IMR-90 (cell line): Measurements from ENCODE around the gene CAPN8. TPM values are rescaled to one million over a fixed set of nuclear protein-coding genes. Genes with fewer than 3 reads are reported as not detected.

Source experiments
- ATAC-seq: fragments of 200-7000 bp; cut with Tn5 transposase; 2 replicates; pipeline ENCODE4 v1.9.1; 2020; ENCODE audit warnings: low read depth, mild to moderate bottlenecking, moderate library complexity
- BruUV-seq: library from RNA; stranded (reverse); fragments of 400-500 nt; replicated peaks from 2 replicates; lab custom pipeline; 2021; lab: Mats Ljungman, UMichigan
- CTCF ChIA-PET: fragments of 300-600 bp; formaldehyde crosslinking; extraction: SDS; loops from one replicate; lab custom pipeline; 2021; ENCODE audit warnings: antibody characterized with exemption; lab: Yijun Ruan, JAX
- POLR2A ChIA-PET: fragments of 300-600 bp; sonication (Branson Sonifier 250); formaldehyde crosslinking; loops from one replicate; lab custom pipeline; 2022; ENCODE audit warnings: antibody characterized with exemption; ENCODE audit not compliant: unreplicated experiment; lab: Charles Lee
- DNase-seq: peaks from one replicate; pipeline ENCODE4 v3.0.0; 2013
- H2AFZ ChIP-seq: replicated peaks from 2 replicates; pipeline ENCODE3; 2013; ENCODE audit warnings: low read length, mild to moderate bottlenecking; ENCODE audit not compliant: poor library complexity
- H2AK5ac ChIP-seq: 2 replicates; pipeline ENCODE4 v1.6.1; 2013; ENCODE audit warnings: low read depth, low read length, inconsistent platforms
- H2AK9ac ChIP-seq: replicated peaks from 2 replicates; pipeline ENCODE3; 2013; ENCODE audit warnings: mild to moderate bottlenecking, low read depth, low read length, moderate library complexity; ENCODE audit not compliant: poor library complexity
- H2BK120ac ChIP-seq: 2 replicates; pipeline ENCODE4 v1.6.1; 2013; ENCODE audit warnings: low read depth, low read length, inconsistent platforms
- H2BK15ac ChIP-seq: 3 replicates; pipeline ENCODE4 v1.6.1; 2013; ENCODE audit warnings: low read depth, low read length, inconsistent platforms
- H2BK20ac ChIP-seq: 2 replicates; pipeline ENCODE4 v1.6.1; 2013; ENCODE audit warnings: low read depth, mild to moderate bottlenecking, inconsistent platforms, low read length, moderate library complexity
- H2BK5ac ChIP-seq: 2 replicates; pipeline ENCODE4 v1.6.1; 2013; ENCODE audit warnings: mild to moderate bottlenecking, low read depth, low read length, inconsistent platforms; ENCODE audit not compliant: poor library complexity, severe bottlenecking
- H3K14ac ChIP-seq: replicated peaks from 2 replicates; pipeline ENCODE4 v1.6.1; 2013; ENCODE audit warnings: low read depth, low read length, inconsistent platforms
- H3K18ac ChIP-seq: 2 replicates; pipeline ENCODE4 v1.6.1; 2013; ENCODE audit warnings: low read depth, low read length, control low read depth
- H3K23ac ChIP-seq: 2 replicates; pipeline ENCODE4 v1.6.1; 2013; ENCODE audit warnings: low read depth, low read length, inconsistent platforms
- H3K27ac ChIP-seq: 2 replicates; pipeline ENCODE4 v1.5.1; 2013; ENCODE audit warnings: mild to moderate bottlenecking, control low read depth, low read length; ENCODE audit not compliant: insufficient read depth
- H3K27me3 ChIP-seq: 2 replicates; pipeline ENCODE4 v1.6.1; 2013; ENCODE audit warnings: low read length; ENCODE audit not compliant: control insufficient read depth, insufficient read depth
- H3K36me3 ChIP-seq: 2 replicates; pipeline ENCODE4 v1.6.1; 2013; ENCODE audit warnings: low read length, mixed read lengths; ENCODE audit not compliant: control insufficient read depth, insufficient read depth
- H3K4ac ChIP-seq: 2 replicates; pipeline ENCODE4 v1.6.1; 2013; ENCODE audit warnings: low read depth, low read length, inconsistent platforms
- H3K4me1 ChIP-seq: 2 replicates; pipeline ENCODE4 v1.6.1; 2013; ENCODE audit warnings: low read length, mixed read lengths; ENCODE audit not compliant: control insufficient read depth, insufficient read depth
- H3K4me2 ChIP-seq: 2 replicates; pipeline ENCODE4 v1.6.1; 2013; ENCODE audit warnings: low read depth, mild to moderate bottlenecking, control low read depth, low read length, moderate library complexity
- H3K4me3 ChIP-seq: 2 replicates; pipeline ENCODE4 v1.5.1; 2013; ENCODE audit warnings: low read depth, mild to moderate bottlenecking, control low read depth, low read length, moderate library complexity; ENCODE audit not compliant: insufficient read depth
- H3K56ac ChIP-seq: 2 replicates; pipeline ENCODE4 v1.6.1; 2013; ENCODE audit warnings: low read length, inconsistent platforms; ENCODE audit not compliant: insufficient read depth; ENCODE audit errors: extremely low read depth
- H3K79me1 ChIP-seq, 2 experiments: 2 replicates each; pipeline ENCODE4 v1.6.1; 2013; ENCODE audit warnings: low read length in 2 of 2, inconsistent platforms in 1 of 2, low read depth in 1 of 2
- H3K9ac ChIP-seq: 2 replicates; pipeline ENCODE4 v1.6.1; 2013; ENCODE audit warnings: low read depth, low read length, control low read depth
- H3K9me1 ChIP-seq: 2 replicates; pipeline ENCODE4 v1.6.1; 2013; ENCODE audit warnings: low read length, inconsistent platforms; ENCODE audit not compliant: insufficient read depth
- H3K9me3 ChIP-seq: 2 replicates; pipeline ENCODE4 v1.6.1; 2013; ENCODE audit warnings: low read length; ENCODE audit not compliant: control insufficient read depth, insufficient read depth
- H4K20me1 ChIP-seq: 2 replicates; pipeline ENCODE4 v1.6.1; 2013; ENCODE audit warnings: low read length, inconsistent platforms; ENCODE audit not compliant: insufficient read depth
- H4K5ac ChIP-seq: 2 replicates; pipeline ENCODE4 v1.6.1; 2013; ENCODE audit warnings: mild to moderate bottlenecking, low read depth, low read length, control low read depth
- H4K8ac ChIP-seq, 2 experiments: 2 replicates each; pipeline ENCODE4 v1.6.1; 2013; ENCODE audit warnings: low read depth in 2 of 2, low read length in 2 of 2, control low read depth in 1 of 2, inconsistent platforms in 1 of 2
- H4K91ac ChIP-seq: 2 replicates; pipeline ENCODE4 v1.6.1; 2013; ENCODE audit warnings: low read depth, low read length, inconsistent platforms; ENCODE audit not compliant: insufficient read depth
- CEBPB ChIP-seq: IDR thresholded peaks from 2 replicates; pipeline ENCODE4 v1.6.1; 2012; ENCODE audit warnings: low read depth, low read length, improper control_type of control experiment
- FOS ChIP-seq: fragments of 150-350 bp; IDR thresholded peaks from 2 replicates; pipeline ENCODE4 v1.6.1; 2016; ENCODE audit warnings: low read depth, low read length
- MAFK ChIP-seq: IDR thresholded peaks from 2 replicates; pipeline ENCODE4 v1.6.1; 2012; ENCODE audit warnings: low read depth, low read length, improper control_type of control experiment
- MAZ ChIP-seq: IDR thresholded peaks from 2 replicates; pipeline ENCODE4 v1.6.1; 2012; ENCODE audit warnings: low read depth, mild to moderate bottlenecking, low read length, improper control_type of control experiment, moderate library complexity, borderline replicate concordance
- RCOR1 ChIP-seq: IDR thresholded peaks from 2 replicates; pipeline ENCODE4 v1.6.1; 2012; ENCODE audit warnings: mild to moderate bottlenecking, low read length, improper control_type of control experiment; ENCODE audit not compliant: insufficient replicate concordance
- RFX5 ChIP-seq: IDR thresholded peaks from 2 replicates; pipeline ENCODE4 v1.8.0; 2012; ENCODE audit warnings: low read depth, mild to moderate bottlenecking, low read length, moderate library complexity
- WGBS, 2 experiments: methylation state at CpG; one replicate each; pipeline versions ENCODE4 v1.1.5 to v1.1.7; 2013; ENCODE audit warnings: missing lambda C conversion rate in 2 of 2; ENCODE audit not compliant: insufficient read length in 1 of 2; ENCODE audit errors: extremely low coverage in 2 of 2; 5-methylcytosine and 5-hydroxymethylcytosine counted together
- dilution Hi-C: fragments of 300-500 bp; cut with HindIII; formaldehyde crosslinking; loops from one replicate; pipeline ENCODE4 v1.14.3; 2018; ENCODE audit warnings: low sequenced_read_pairs; ENCODE audit not compliant: unreplicated experiment
- in situ Hi-C: fragments of 300-500 bp; cut with MboI; formaldehyde crosslinking; loops from 3 replicates; pipeline ENCODE4 v1.14.3; 2019; ENCODE audit warnings: low sequenced_read_pairs, inconsistent platforms, mixed read lengths
- intact Hi-C: fragments of 100-400 bp; cut with micrococcal nuclease; formaldehyde crosslinking; loops from 2 replicates; pipeline ENCODE4 v1.10.0; 2022
- polyA plus RNA-seq, 3 experiments: library from polyadenylated mRNA; depleted of rRNA; stranded (reverse); fragments of >200 nt; gene quantifications; 2 replicates each; pipeline ENCODE4 v1.2.3, GENCODE V29; 2012; ENCODE audit warnings: low replicate concordance in 1 of 3
- total RNA-seq: library from RNA; depleted of rRNA; stranded (reverse); fragments of >200 nt; gene quantifications from 2 replicates; pipeline ENCODE4 v1.2.3, GENCODE V29; 2012

CAPN8 gene
- total and polyA plus RNA-seq, 2 of the 4 experiments (the other 2 are of a cell fraction): not detected

DNA sequence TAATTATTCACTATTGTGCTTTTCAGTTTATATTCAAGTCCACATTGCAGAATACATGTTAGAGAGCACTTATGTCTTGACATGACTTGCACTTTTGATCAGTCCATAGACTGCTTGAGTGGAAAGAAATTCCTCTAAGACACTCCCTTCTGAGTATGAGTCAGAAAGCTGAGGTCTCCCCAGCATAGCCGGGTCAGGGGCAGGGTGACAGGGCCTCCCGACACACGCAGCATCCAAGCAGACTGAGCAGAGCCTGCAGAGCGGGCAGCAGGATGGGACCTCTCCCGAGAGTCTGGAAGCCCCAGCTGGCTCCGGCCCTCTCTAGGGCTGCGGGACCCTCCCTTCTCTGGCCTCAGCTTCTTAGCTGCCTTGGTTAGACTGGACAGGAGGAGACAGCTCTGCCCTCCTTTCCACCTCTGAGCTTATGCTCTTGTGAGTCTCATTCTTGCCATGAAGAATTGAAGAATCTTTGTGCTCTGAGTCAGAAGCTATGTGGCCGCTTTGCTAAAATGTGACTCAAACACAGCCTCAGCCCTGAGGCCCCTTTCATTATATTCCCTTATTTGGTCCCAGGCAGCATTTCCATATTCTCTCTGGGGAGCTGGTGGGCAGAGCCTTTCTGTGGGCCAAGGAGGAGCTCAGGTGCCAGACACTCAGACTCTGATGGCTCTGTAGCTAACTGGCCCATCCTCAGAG lies 35.6 kb upstream of the CAPN8 start (continued):
- TF ChIP-seq RCOR1 (no peak), CEBPB (no peak)

GRCh38 chr1:223700388-223700918 lies 35.0 kb upstream of the CAPN8 start:
- peak; percentile 26; the same call in 1 of the 2 replicates for TF ChIP-seq MAZ
- TF ChIP-seq FOS: no peak
- 0 out of 2 replicates have a peak, but pooled peaks have one; percentile 25 for TF ChIP-seq MAFK
- no peak for TF ChIP-seq RFX5
- TF ChIP-seq CEBPB: 0 out of 2 replicates have a peak, but pooled peaks have one; percentile 18
- CTCF ChIA-PET: no interaction called here
- H3K4me3 ChIP-seq: no peak overlapping the region
- POLR2A ChIA-PET: interaction anchor here (0.6 to 1.0 kb wide), 3 partner anchors 21 to 106 kb away, joined by 3 read pairs; no protein-coding TSS in a partner anchor
- H3K4me2 ChIP-seq: peak overlapping the region; percentile 78
- H2BK120ac ChIP-seq: peak overlapping the region; percentile 100
- peak overlapping the region; percentile 98 for H3K18ac ChIP-seq
- peak overlapping the region; percentile 99 for H2BK15ac ChIP-seq
- H3K56ac ChIP-seq: peak overlapping the region; percentile 99
- dilution Hi-C loops: no loop called here
- no peaks in the 10 kb centered on the region for H3K9me3 ChIP-seq
- peak overlapping the region; percentile 100 for H4K91ac ChIP-seq
- BruUV-seq: TSS peak; percentile 56
- no peaks in the 10 kb centered on the region for H3K36me3 ChIP-seq
- peak overlapping the region; percentile 98 for H4K5ac ChIP-seq
- peak overlapping the region; percentile 97 to 99 for H4K8ac ChIP-seq
- peak overlapping the region; percentile 99 for H2BK5ac ChIP-seq
- H2AK5ac ChIP-seq: peak overlapping the region; percentile 99
- H3K14ac ChIP-seq: peak overlapping the region; percentile 100
- H3K4ac ChIP-seq: peak overlapping the region; percentile 100
- no peaks in the 10 kb centered on the region for H4K20me1 ChIP-seq
- H3K4me1 ChIP-seq: peaks cover 33% of the 10 kb centered on the region
- H3K23ac ChIP-seq: peak overlapping the region; percentile 97
- H3K27me3 ChIP-seq: no peaks in the 10 kb centered on the region
- in situ Hi-C loops: no loop called here
- H2AK9ac ChIP-seq: peak overlapping the region; percentile 97
- H3K9ac ChIP-seq: peak overlapping the region; percentile 79
- H3K79me1 ChIP-seq: peaks cover 11 to 51% of the 10 kb centered on the region in 2 experiments; a peak in 3 of 4 replicates
- H3K9me1 ChIP-seq: peaks cover 31% of the 10 kb centered on the region
- peak overlapping the region; percentile 81 for H2AFZ ChIP-seq
- WGBS, 2 experiments: no CpG with 5 or more reads among the region's 5 CpGs
- intact Hi-C loops: loop anchor here (2.0 to 10.0 kb wide), 4 partner anchors 20 to 412 kb away; partner anchors contain the start of genes FBXO28 and TP53BP2
- H2BK20ac ChIP-seq: peak overlapping the region; percentile 100
- ATAC-seq: peak; percentile 3
- peak overlapping the region; percentile 95 for H3K27ac ChIP-seq
- peak; percentile 48 for DNase-seq
